ENCODE data around the gene BBX.
A peak's percentile ranks its signal among the peaks of the same experiment; 100 is the strongest.

- TF ChIP-seq ZNF24 (IDR thresholded peaks at IDR 0.05): no peak
- no peak for TF ChIP-seq LCORL (IDR thresholded peaks at IDR 0.05)
- TF ChIP-seq LCORL (CRISPR knock-in tag; IDR thresholded peaks at IDR 0.05): no peak
- no peak for TF ChIP-seq ZSCAN30 (CRISPR knock-in tag; IDR thresholded peaks at IDR 0.05)
- TF ChIP-seq POLR2A (IDR thresholded peaks at IDR 0.05; ENCODE audit: insufficient read depth in 1 of 2, low read depth in 2 of 2, low read length in 2 of 2): no peak
- TF ChIP-seq POLR2AphosphoS5 (IDR thresholded peaks at IDR 0.05; ENCODE audit: low read depth, low read length): no peak
- peak; percentile 62 for TF ChIP-seq SMC3 (IDR thresholded peaks at IDR 0.05; ENCODE audit: low read length)
- no peak for TF ChIP-seq ZBTB33 (CRISPR knock-in tag; IDR thresholded peaks at IDR 0.05)
Observed at GRCh38 chr3:107676469-107677309, 153.9 kb downstream of the BBX start.
